HAP-1 (cell line): ENCODE data around the gene FN1.

Experiments
- DNase-seq, 2 experiments: peaks; one replicate each; pipeline ENCODE4 v3.0.0-alpha.2; 2016 to 2020; ENCODE audit warnings: low spot score in 2 of 2
- H3K27me3 ChIP-seq: fragments of 250-450 bp; sonication (Bioruptor Pico); 2 replicates; pipeline ENCODE4 v1.5.1; 2020; ENCODE audit warnings: low read depth, mild to moderate bottlenecking, moderate library complexity
- H3K36me3 ChIP-seq: fragments of 250-450 bp; sonication (Bioruptor Pico); replicated peaks from 2 replicates; pipeline ENCODE4 v1.5.1; 2020; ENCODE audit warnings: mild to moderate bottlenecking
- H3K4me1 ChIP-seq: fragments of 250-450 bp; sonication (Bioruptor Pico); 2 replicates; pipeline ENCODE4 v1.5.1; 2020; ENCODE audit warnings: mild to moderate bottlenecking
- H3K4me3 ChIP-seq: fragments of 250-450 bp; sonication (Bioruptor Pico); 2 replicates; pipeline ENCODE4 v1.5.1; 2020; ENCODE audit warnings: mild to moderate bottlenecking, moderate library complexity
- H3K9me3 ChIP-seq: fragments of 250-450 bp; sonication (Bioruptor Pico); 2 replicates; pipeline ENCODE4 v1.5.1; 2020; ENCODE audit warnings: mild to moderate bottlenecking, moderate library complexity
- in situ Hi-C: fragments of 300-500 bp; cut with MboI; formaldehyde crosslinking; loops from 3 replicates; pipeline ENCODE4 v1.14.3; 2020; ENCODE audit warnings: low sequenced_read_pairs, inconsistent platforms, mixed read lengths

The FN1 gene

DNA sequence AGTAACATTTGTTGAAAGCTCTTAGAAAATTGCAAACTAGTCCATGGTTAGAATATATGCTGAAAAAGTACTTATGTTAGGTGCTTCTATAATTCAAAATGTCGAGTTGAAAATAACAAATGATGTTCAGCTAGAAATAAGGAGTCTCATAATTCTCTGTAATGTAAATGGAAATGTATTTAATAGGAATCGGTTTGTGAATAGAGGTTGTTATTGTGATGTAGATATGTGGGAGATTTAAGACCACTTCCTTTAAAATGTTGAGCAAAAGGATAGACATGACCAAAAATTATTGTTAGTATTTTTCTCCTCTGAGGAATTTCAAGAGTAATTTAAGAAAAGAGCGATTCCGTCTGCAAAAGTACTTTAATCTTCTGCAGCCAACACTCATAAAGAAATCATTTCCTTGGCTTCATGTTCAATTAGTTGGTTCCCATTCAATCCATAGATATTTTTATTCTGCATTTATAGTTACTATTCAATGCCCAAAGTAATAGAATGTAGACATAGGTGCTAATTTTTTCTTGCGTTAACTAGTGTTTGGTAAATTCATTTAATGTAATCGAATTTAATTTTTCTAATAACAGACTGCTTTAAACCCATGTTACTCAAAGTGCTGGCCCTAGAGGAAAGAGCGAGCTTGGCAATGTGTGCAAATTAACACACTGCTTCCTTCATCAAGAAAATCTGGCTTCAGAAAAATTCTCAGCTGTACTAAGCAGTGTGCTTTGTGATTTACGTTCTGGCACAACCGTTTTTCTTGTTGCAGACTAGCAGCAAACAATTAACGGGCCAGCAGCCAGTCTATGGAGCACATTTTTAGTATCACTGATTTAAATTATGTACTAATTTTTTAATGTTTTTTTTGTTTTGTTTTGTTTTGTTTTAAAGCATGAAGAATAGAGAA is 32.2 kb downstream of the FN1 start:
- in situ Hi-C loops, result no loop called here
- H3K4me3 ChIP-seq, result no peak overlapping the region
- no peaks in the 10 kb centered on the region for H3K9me3 ChIP-seq
- DNase-seq, result peak; percentile 12 to 95
- H3K27me3 ChIP-seq, result no peaks in the 10 kb centered on the region
- H3K4me1 ChIP-seq, result peaks cover 37% of the 10 kb centered on the region
- no peaks in the 10 kb centered on the region; the same call in 1 of the 2 replicates for H3K36me3 ChIP-seq

DNA sequence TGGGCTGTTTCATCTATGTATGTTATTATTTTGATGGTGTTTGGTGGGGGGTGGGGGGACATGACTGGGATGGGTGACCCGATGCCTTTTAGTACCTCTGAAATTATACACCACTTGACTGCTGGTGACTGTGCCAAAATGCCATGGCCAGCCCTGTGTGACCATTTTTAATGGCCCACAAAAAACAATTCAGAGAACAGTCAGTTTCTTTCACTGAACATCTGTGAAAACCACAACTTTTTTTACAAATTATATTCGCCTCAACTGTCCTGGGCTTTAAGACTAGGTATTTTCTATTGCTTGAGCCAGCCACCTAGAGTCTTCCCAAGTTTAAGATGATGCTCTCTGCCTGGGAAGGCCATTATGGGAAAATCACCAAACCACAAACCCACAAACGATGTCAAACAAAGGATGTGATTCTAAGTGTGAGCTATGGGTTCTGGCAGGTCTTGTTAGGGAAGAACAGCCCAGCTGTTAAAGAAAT is 33.9 kb downstream of the FN1 start:
- H3K9me3 ChIP-seq, result no peaks in the 10 kb centered on the region
- peak in 1 of 2 experiments; percentile 26 for DNase-seq
- peaks cover 51% of the 10 kb centered on the region for H3K4me1 ChIP-seq
- no peak overlapping the region for H3K4me3 ChIP-seq
- in situ Hi-C loops, result no loop called here
- H3K36me3 ChIP-seq, result no peaks in the 10 kb centered on the region; the same call in 1 of the 2 replicates
- no peaks in the 10 kb centered on the region for H3K27me3 ChIP-seq

DNA sequence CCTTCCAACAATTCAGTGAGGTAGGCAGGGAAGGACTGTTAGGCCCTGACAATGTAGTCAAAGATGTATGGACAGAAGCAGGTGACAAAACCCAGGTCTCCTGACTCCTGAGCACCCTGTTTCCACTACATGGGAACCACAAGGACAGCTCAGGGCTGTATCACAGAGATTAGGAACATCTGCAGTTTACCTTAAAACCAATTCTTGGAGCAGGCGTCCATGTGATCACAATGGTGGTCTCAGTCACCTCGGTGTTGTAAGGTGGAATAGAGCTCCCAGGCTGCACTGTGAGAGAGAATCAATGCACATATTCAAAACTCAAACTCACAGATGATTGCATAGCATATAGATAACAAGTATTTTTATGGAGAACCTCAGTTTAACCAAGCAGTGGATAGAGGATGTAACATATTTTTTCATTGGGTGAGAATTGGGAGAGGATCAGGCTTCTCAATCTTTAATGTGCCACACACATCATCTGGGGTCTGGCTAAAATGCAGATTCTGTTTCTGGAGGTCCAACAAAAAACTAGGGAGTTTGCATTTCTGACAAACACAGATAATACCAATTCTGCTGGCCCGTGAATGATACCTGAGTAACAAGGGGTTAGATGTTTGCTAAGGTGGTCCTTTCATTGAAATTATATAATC is 36.7 kb downstream of the FN1 start:
- no peak overlapping the region for H3K4me3 ChIP-seq
- no peaks in the 10 kb centered on the region for H3K9me3 ChIP-seq
- H3K27me3 ChIP-seq, result no peaks in the 10 kb centered on the region
- no peak for DNase-seq
- peaks cover 2% of the 10 kb centered on the region for H3K36me3 ChIP-seq
- in situ Hi-C loops, result no loop called here
- H3K4me1 ChIP-seq, result peaks cover 48% of the 10 kb centered on the region

DNA sequence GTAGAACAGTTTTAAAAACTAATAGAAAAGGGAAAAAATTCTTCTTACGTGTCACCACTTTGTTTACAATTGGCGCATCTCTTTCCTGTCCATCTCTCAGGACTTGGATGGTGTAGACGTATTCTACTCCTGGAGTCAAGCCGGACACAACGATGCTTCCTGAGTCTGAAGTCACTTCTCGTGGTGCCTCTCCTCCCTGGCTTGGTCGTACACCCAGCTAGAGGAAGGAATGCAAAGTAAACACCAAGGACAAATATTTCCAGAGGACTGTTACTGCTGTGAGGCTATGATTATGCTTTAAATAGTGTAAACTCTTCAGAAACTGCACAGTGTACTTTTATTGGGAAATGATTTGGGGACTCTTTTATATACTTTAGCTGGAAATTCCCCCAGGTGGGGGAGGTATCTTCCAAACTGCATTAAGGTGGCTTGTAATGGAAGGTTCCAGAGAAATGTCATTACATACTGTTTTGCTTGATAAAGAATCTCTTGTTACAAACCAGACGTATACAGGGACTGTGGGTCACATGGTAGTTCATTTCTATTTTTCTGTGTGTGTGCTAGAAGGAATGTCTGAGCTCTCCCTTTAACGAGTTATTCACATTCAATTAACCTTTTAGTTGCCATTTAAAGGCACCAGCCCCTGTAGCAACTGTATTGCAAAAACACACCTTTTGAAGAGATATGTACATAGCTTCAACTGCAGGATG is 38.1 kb downstream of the FN1 start:
- Histone ChIP-seq H3K9me3 (no peaks in the 10 kb centered on the region), H3K27me3 (no peaks in the 10 kb centered on the region), H3K4me3 (no peak overlapping the region), H3K4me1 (peaks cover 37% of the 10 kb centered on the region), H3K36me3 (peaks cover 7% of the 10 kb centered on the region)
- DNase-seq, result peak in 1 of 2 experiments; percentile 27
- in situ Hi-C loops, result no loop called here

DNA sequence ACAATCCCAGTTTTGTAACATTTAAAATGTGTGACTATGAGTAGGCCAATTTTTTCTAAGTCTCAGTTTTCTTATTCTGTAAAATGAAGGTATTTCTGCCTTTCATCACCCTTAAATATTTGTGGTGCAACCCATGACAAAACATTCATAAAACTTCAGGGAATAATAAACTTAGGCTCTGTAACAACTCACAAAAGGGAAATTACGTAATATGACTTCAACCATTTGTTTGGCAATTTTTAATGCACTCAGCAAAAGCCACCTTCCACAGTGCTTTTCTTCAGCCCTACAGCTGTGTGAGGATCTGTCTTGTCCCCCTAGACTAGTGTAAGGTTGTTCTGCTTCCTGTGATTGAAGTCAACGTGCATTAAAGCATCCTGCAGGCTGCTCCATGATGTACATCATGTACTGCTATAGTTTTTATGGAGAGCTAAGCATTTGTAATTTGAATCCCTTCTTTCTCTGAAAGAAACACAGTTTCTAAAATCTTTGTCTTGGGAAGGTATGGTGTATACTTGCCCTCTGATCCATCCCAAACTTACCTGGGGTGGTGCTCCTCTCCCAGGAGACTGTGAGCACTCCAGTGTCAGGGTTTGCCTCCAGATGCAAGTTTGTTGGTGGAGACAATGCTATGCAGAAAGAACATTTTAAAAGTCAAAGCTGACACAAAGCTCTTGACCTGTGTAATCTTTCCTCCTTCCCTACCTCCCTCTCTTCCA is 39.1 kb downstream of the FN1 start:
- no peaks in the 10 kb centered on the region for H3K27me3 ChIP-seq
- in situ Hi-C loops, result no loop called here
- no peaks in the 10 kb centered on the region for H3K9me3 ChIP-seq
- no peak overlapping the region for H3K4me3 ChIP-seq
- H3K36me3 ChIP-seq, result peaks cover 7% of the 10 kb centered on the region
- no peak for DNase-seq
- peaks cover 27% of the 10 kb centered on the region for H3K4me1 ChIP-seq

DNA sequence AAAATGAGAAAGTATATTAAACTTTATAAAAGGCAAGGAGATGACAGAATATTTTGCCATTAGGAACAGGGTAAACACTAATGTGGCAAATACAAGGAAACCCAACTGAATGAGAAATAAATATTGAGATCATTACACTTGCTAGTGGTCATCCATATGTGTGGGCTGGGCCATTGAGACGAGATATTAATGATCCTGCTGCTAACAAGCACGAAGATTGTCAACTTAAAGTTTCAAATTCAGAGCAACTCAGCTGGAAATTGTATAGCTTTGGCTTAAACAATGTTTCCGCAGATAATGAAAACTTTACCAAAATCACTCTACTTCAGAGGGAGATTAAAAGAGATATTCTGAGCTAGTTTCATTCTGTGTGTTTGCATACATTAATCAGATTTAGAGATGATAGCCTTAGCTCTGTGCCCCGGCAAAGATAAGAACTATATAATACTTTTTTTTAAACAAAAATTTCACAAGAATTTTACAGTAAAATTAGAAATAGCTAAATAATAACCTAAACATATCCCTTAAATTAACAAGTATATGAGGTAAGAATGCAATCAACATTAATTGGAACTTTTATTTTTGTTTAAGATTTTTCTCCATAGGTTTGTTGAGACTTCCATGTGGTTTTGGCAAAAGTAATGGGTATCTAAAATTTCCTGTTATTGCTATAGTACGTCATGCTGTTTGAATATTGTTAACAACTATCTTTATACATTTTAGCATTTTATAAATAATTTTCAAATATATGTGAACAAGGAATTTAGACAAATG is 40.0 kb downstream of the FN1 start:
- Histone ChIP-seq H3K36me3 (peaks cover 7% of the 10 kb centered on the region), H3K4me3 (no peak overlapping the region), H3K27me3 (no peaks in the 10 kb centered on the region), H3K4me1 (peaks cover 19% of the 10 kb centered on the region), H3K9me3 (no peaks in the 10 kb centered on the region)
- DNase-seq, result no peak
- in situ Hi-C loops, result no loop called here

DNA sequence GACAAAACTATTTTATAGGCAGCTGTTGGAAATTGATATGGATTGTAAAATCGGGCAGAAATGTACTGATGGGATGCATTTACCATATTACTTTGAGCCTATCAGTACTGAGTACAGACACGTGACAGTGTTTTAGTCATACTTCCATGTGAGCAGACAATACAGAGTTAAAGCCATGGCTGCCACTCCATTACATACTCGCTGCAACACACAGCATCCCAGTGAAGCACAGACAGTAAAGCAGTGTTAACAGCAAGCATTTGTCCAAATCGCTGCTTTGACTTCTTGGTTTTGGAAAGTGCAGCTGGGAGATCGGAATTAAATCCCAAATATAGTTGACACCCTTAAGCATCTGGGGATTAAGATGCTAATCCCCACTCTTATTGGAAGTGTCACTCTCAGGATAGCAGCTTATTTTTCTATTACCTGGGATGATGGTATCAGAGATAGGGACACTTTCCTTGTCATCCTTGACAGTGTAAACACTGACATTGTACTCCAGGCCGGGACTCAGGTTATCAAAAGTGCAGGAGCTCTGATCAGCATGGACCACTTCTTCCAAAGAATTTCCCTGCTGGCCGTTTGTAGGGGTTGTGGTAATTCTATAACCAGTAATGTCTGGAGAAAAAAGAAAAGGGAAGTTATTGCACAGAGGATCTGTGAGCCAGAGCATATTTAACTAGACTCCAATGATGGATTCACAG is 41.6 kb downstream of the FN1 start:
- DNase-seq, result no peak
- Histone ChIP-seq H3K9me3 (no peaks in the 10 kb centered on the region), H3K4me1 (peaks cover 19% of the 10 kb centered on the region), H3K4me3 (no peak overlapping the region), H3K27me3 (no peaks in the 10 kb centered on the region), H3K36me3 (peaks cover 7% of the 10 kb centered on the region)
- in situ Hi-C loops, result no loop called here

DNA sequence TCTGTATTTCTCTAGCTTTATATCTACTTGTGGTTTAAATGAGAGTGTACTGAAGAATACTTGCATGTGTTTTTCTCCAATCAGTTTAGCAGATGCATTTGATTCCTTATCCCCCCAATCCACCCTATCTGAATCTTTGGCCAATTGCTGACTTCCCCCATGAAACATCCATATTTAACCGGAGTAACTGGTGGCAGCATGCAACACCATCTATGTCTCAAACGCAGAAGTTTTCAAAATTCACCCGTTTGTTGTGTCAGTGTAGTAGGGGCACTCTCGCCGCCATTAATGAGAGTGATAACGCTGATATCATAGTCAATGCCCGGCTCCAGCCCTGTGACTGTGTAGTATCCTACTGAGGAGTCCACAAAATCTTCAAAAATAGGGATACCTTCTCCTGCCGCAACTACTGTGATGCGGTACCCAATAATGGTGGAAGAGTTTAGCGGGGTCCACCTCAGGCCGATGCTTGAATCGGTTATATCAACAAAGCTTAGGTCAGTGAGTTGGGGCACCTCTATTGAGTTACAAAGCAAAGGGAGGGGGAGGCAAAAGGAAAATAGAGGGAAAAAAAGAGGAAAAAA is 43.1 kb downstream of the FN1 start:
- no peaks in the 10 kb centered on the region for H3K9me3 ChIP-seq
- H3K27me3 ChIP-seq, result no peaks in the 10 kb centered on the region
- H3K4me1 ChIP-seq, result peaks cover 19% of the 10 kb centered on the region
- no peak overlapping the region for H3K4me3 ChIP-seq
- H3K36me3 ChIP-seq, result peaks cover 7% of the 10 kb centered on the region
- in situ Hi-C loops, result no loop called here
- no peak for DNase-seq

DNA sequence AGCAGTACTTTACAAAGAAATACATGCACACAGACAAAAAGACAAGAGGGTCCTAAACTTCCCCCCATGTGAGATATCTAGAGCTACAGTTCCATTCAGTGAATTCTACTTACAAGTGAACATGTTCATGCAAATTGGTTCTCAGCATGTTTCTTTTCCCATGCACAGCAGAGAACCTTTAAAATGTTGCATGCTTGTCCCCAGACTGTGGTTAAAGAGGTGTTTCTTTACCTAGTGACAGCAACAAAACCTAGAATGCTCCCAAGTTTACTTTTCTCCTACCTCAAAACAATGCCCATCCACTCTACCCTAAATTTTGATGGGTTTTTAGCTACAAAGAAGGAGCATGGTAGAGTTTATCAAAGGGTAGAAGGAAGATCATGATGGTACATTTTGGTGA is 43.7 kb downstream of the FN1 start:
- no peak for DNase-seq
- H3K4me1 ChIP-seq, result peaks cover 20% of the 10 kb centered on the region
- H3K9me3 ChIP-seq, result no peaks in the 10 kb centered on the region
- H3K27me3 ChIP-seq, result no peaks in the 10 kb centered on the region
- no peak overlapping the region for H3K4me3 ChIP-seq
- peaks cover 7% of the 10 kb centered on the region for H3K36me3 ChIP-seq
- in situ Hi-C loops, result no loop called here

DNA sequence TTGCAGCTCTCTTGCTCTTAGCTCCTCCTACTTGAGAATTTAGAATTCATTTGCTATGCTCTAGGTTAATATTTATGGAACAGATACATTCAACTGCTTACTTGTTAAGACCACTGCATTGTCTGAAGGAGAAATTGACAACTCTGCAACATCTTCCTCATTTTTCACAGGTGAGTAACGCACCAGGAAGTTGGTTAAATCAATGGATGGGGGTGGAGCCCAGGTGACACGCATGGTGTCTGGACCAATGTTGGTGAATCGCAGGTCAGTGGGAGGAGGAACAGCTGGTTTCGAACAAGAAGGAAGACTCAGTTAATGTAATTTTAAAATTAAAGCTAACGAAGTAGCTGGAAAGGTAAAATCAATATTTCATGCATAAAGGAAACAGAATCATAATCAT is 44.3 kb downstream of the FN1 start:
- Histone ChIP-seq H3K4me1 (peaks cover 17% of the 10 kb centered on the region), H3K4me3 (no peak overlapping the region), H3K9me3 (no peaks in the 10 kb centered on the region), H3K36me3 (peaks cover 7% of the 10 kb centered on the region), H3K27me3 (no peaks in the 10 kb centered on the region)
- in situ Hi-C loops, result no loop called here
- no peak for DNase-seq

DNA sequence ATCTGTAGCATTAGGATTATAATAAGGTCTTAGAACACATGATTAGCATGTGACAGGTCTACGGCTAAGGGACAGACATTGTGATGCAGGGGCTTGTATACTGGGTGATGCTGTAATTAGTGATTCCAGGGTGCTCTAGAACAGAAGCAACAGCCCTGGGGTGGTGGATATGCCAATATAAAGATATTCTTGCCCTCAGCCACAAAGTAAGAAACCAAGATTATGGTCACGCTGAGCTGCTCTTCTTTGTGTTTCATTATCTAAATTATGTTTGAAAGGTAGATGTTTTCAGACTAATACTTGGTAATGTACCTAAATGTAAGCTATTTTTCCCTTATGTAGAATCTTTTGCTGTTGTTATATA is 45.3 kb downstream of the FN1 start:
- H3K9me3 ChIP-seq, result no peaks in the 10 kb centered on the region
- H3K36me3 ChIP-seq, result peaks cover 7% of the 10 kb centered on the region
- in situ Hi-C loops, result no loop called here

More for the DNA sequence above, 45.3 kb downstream of the FN1 start:
- Histone ChIP-seq H3K27me3 (no peaks in the 10 kb centered on the region), H3K4me1 (peaks cover 16% of the 10 kb centered on the region), H3K4me3 (no peak overlapping the region)
- no peak for DNase-seq
